Measurements from ENCODE around the gene LIMS1.
"Not testable (repeated sequence)": the region's sequence is repeated elsewhere in the genome, so short reads cannot be mapped to it uniquely, and the experiment has no call there.

Gene LIMS1

GRCh38 chr2:108663346-108663745, 129.1 kb downstream of the LIMS1 start:
- H3K36me3 ChIP-seq (ENCODE audit: control insufficient read depth in 2 of 2, insufficient read depth in 2 of 2, low read length in 2 of 2); H3K27ac ChIP-seq (ENCODE audit: low read length); H3K9me3 ChIP-seq (ENCODE audit: control insufficient read depth in 2 of 2, low read length in 2 of 2); H3K9ac ChIP-seq (ENCODE audit: low read length in 2 of 2); H3K4me3 ChIP-seq (ENCODE audit: low read length in 2 of 2); H3K27me3 ChIP-seq (ENCODE audit: control insufficient read depth in 1 of 2, insufficient read depth in 2 of 2, low read length in 2 of 2); H3K4me1 ChIP-seq (ENCODE audit: control insufficient read depth, insufficient read depth, low read length): not testable (repeated sequence)

GRCh38 chr2:108664089-108664488, 129.8 kb downstream of the LIMS1 start:
- not testable (repeated sequence) for H3K9ac ChIP-seq (ENCODE audit: low read length in 2 of 2); H3K27ac ChIP-seq (ENCODE audit: low read length); H3K4me1 ChIP-seq (ENCODE audit: control insufficient read depth, insufficient read depth, low read length); H3K4me3 ChIP-seq (ENCODE audit: low read length in 2 of 2); H3K9me3 ChIP-seq (ENCODE audit: control insufficient read depth in 2 of 2, low read length in 2 of 2); H3K27me3 ChIP-seq (ENCODE audit: control insufficient read depth in 1 of 2, insufficient read depth in 2 of 2, low read length in 2 of 2); H3K36me3 ChIP-seq (ENCODE audit: control insufficient read depth in 2 of 2, insufficient read depth in 2 of 2, low read length in 2 of 2)

GRCh38 chr2:108664979-108665378, 130.7 kb downstream of the LIMS1 start:
- not testable (repeated sequence) for H3K9ac ChIP-seq (ENCODE audit: low read length in 2 of 2); H3K9me3 ChIP-seq (ENCODE audit: control insufficient read depth in 2 of 2, low read length in 2 of 2); H3K4me3 ChIP-seq (ENCODE audit: low read length in 2 of 2); H3K27ac ChIP-seq (ENCODE audit: low read length); H3K27me3 ChIP-seq (ENCODE audit: control insufficient read depth in 1 of 2, insufficient read depth in 2 of 2, low read length in 2 of 2); H3K36me3 ChIP-seq (ENCODE audit: control insufficient read depth in 2 of 2, insufficient read depth in 2 of 2, low read length in 2 of 2); H3K4me1 ChIP-seq (ENCODE audit: control insufficient read depth, insufficient read depth, low read length)

- H3K9ac ChIP-seq (ENCODE audit: low read length in 2 of 2); H3K36me3 ChIP-seq (ENCODE audit: control insufficient read depth in 2 of 2, insufficient read depth in 2 of 2, low read length in 2 of 2); H3K4me3 ChIP-seq (ENCODE audit: low read length in 2 of 2); H3K27me3 ChIP-seq (ENCODE audit: control insufficient read depth in 1 of 2, insufficient read depth in 2 of 2, low read length in 2 of 2); H3K9me3 ChIP-seq (ENCODE audit: control insufficient read depth in 2 of 2, low read length in 2 of 2); H3K4me1 ChIP-seq (ENCODE audit: control insufficient read depth, insufficient read depth, low read length); H3K27ac ChIP-seq (ENCODE audit: low read length): not testable (repeated sequence)
Observed at GRCh38 chr2:108665975-108666374, 131.7 kb downstream of the LIMS1 start.

GRCh38 chr2:108667140-108667539, 132.9 kb downstream of the LIMS1 start:
- not testable (repeated sequence) for H3K4me1 ChIP-seq (ENCODE audit: control insufficient read depth, insufficient read depth, low read length); H3K9me3 ChIP-seq (ENCODE audit: control insufficient read depth in 2 of 2, low read length in 2 of 2); H3K4me3 ChIP-seq (ENCODE audit: low read length in 2 of 2); H3K27me3 ChIP-seq (ENCODE audit: control insufficient read depth in 1 of 2, insufficient read depth in 2 of 2, low read length in 2 of 2); H3K27ac ChIP-seq (ENCODE audit: low read length); H3K36me3 ChIP-seq (ENCODE audit: control insufficient read depth in 2 of 2, insufficient read depth in 2 of 2, low read length in 2 of 2); H3K9ac ChIP-seq (ENCODE audit: low read length in 2 of 2)

GRCh38 chr2:108670282-108670681, 136.0 kb downstream of the LIMS1 start:
- H3K27me3 ChIP-seq (ENCODE audit: control insufficient read depth in 1 of 2, insufficient read depth in 2 of 2, low read length in 2 of 2); H3K9me3 ChIP-seq (ENCODE audit: control insufficient read depth in 2 of 2, low read length in 2 of 2); H3K9ac ChIP-seq (ENCODE audit: low read length in 2 of 2); H3K27ac ChIP-seq (ENCODE audit: low read length); H3K4me3 ChIP-seq (ENCODE audit: low read length in 2 of 2); H3K4me1 ChIP-seq (ENCODE audit: control insufficient read depth, insufficient read depth, low read length); H3K36me3 ChIP-seq (ENCODE audit: control insufficient read depth in 2 of 2, insufficient read depth in 2 of 2, low read length in 2 of 2): not testable (repeated sequence)

GRCh38 chr2:108672200-108672805, 138.0 kb downstream of the LIMS1 start:
- H3K9me3 ChIP-seq (ENCODE audit: control insufficient read depth in 2 of 2, low read length in 2 of 2); H3K36me3 ChIP-seq (ENCODE audit: control insufficient read depth in 2 of 2, insufficient read depth in 2 of 2, low read length in 2 of 2); H3K4me1 ChIP-seq (ENCODE audit: control insufficient read depth, insufficient read depth, low read length); H3K9ac ChIP-seq (ENCODE audit: low read length in 2 of 2); H3K27me3 ChIP-seq (ENCODE audit: control insufficient read depth in 1 of 2, insufficient read depth in 2 of 2, low read length in 2 of 2); H3K4me3 ChIP-seq (ENCODE audit: low read length in 2 of 2); H3K27ac ChIP-seq (ENCODE audit: low read length): not testable (repeated sequence)

- H3K36me3 ChIP-seq (ENCODE audit: control insufficient read depth in 2 of 2, insufficient read depth in 2 of 2, low read length in 2 of 2); H3K9me3 ChIP-seq (ENCODE audit: control insufficient read depth in 2 of 2, low read length in 2 of 2); H3K27ac ChIP-seq (ENCODE audit: low read length); H3K27me3 ChIP-seq (ENCODE audit: control insufficient read depth in 1 of 2, insufficient read depth in 2 of 2, low read length in 2 of 2); H3K4me3 ChIP-seq (ENCODE audit: low read length in 2 of 2); H3K9ac ChIP-seq (ENCODE audit: low read length in 2 of 2); H3K4me1 ChIP-seq (ENCODE audit: control insufficient read depth, insufficient read depth, low read length): not testable (repeated sequence)
Observed at GRCh38 chr2:108676522-108676921, 142.3 kb downstream of the LIMS1 start.

- not testable (repeated sequence) for H3K36me3 ChIP-seq (ENCODE audit: control insufficient read depth in 2 of 2, insufficient read depth in 2 of 2, low read length in 2 of 2); H3K27me3 ChIP-seq (ENCODE audit: control insufficient read depth in 1 of 2, insufficient read depth in 2 of 2, low read length in 2 of 2); H3K4me3 ChIP-seq (ENCODE audit: low read length in 2 of 2); H3K9me3 ChIP-seq (ENCODE audit: control insufficient read depth in 2 of 2, low read length in 2 of 2); H3K4me1 ChIP-seq (ENCODE audit: control insufficient read depth, insufficient read depth, low read length); H3K9ac ChIP-seq (ENCODE audit: low read length in 2 of 2); H3K27ac ChIP-seq (ENCODE audit: low read length)
Observed at GRCh38 chr2:108677239-108677744, 143.0 kb downstream of the LIMS1 start.

GRCh38 chr2:108678198-108678651, 144.0 kb downstream of the LIMS1 start:
- H3K9ac ChIP-seq (ENCODE audit: low read length in 2 of 2); H3K9me3 ChIP-seq (ENCODE audit: control insufficient read depth in 2 of 2, low read length in 2 of 2); H3K27me3 ChIP-seq (ENCODE audit: control insufficient read depth in 1 of 2, insufficient read depth in 2 of 2, low read length in 2 of 2); H3K27ac ChIP-seq (ENCODE audit: low read length); H3K36me3 ChIP-seq (ENCODE audit: control insufficient read depth in 2 of 2, insufficient read depth in 2 of 2, low read length in 2 of 2); H3K4me1 ChIP-seq (ENCODE audit: control insufficient read depth, insufficient read depth, low read length); H3K4me3 ChIP-seq (ENCODE audit: low read length in 2 of 2): not testable (repeated sequence)

- not testable (repeated sequence) for H3K27ac ChIP-seq (ENCODE audit: low read length); H3K36me3 ChIP-seq (ENCODE audit: control insufficient read depth in 2 of 2, insufficient read depth in 2 of 2, low read length in 2 of 2)
Observed at GRCh38 chr2:108680805-108681204, 146.5 kb downstream of the LIMS1 start.

More at GRCh38 chr2:108680805-108681204, 146.5 kb downstream of the LIMS1 start:
- H3K4me1 ChIP-seq (ENCODE audit: control insufficient read depth, insufficient read depth, low read length); H3K9me3 ChIP-seq (ENCODE audit: control insufficient read depth in 2 of 2, low read length in 2 of 2); H3K4me3 ChIP-seq (ENCODE audit: low read length in 2 of 2); H3K27me3 ChIP-seq (ENCODE audit: control insufficient read depth in 1 of 2, insufficient read depth in 2 of 2, low read length in 2 of 2); H3K9ac ChIP-seq (ENCODE audit: low read length in 2 of 2): not testable (repeated sequence)
